ENCODE results near the gene PLPP3. TPM values are rescaled to one million over a fixed set of nuclear protein-coding genes. Genes with fewer than 3 reads are reported as not detected.

Gene PLPP3
- total RNA-seq, 1 donor from 2014 or later = 4.9 TPM

- no peak for TF ChIP-seq CTCF (IDR thresholded peaks at IDR 0.05; ENCODE audit: insufficient read depth, low read length, poor library complexity, severe bottlenecking)
- no peak for DNase-seq (ENCODE audit: low read depth)
- Histone ChIP-seq H3K27me3 (ENCODE audit: control insufficient read depth, insufficient read depth, low read length) (no peaks in the 10 kb centered on the region), H3K4me3 (ENCODE audit: low read depth, low read length) (no peak overlapping the region), H3K36me3 (ENCODE audit: control insufficient read depth, insufficient read depth, low read length) (no peaks in the 10 kb centered on the region)
Measured at GRCh38 chr1:56532350-56532683, 47.0 kb downstream of the PLPP3 start.

- no peak for TF ChIP-seq CTCF (IDR thresholded peaks at IDR 0.05; ENCODE audit: insufficient read depth, low read length, poor library complexity, severe bottlenecking)
- no peak for DNase-seq (ENCODE audit: low read depth)
Measured at GRCh38 chr1:56531624-56532349, 47.6 kb downstream of the PLPP3 start.

GRCh38 chr1:56529801-56530200 is 49.6 kb downstream of the PLPP3 start:
- DNase-seq (ENCODE audit: low read depth) = no peak
- Histone ChIP-seq H3K27me3 (ENCODE audit: control insufficient read depth, insufficient read depth, low read length) (no peaks in the 10 kb centered on the region), H3K4me3 (ENCODE audit: low read depth, low read length) (no peak overlapping the region), H3K36me3 (ENCODE audit: control insufficient read depth, insufficient read depth, low read length) (no peaks in the 10 kb centered on the region)
- no peak for TF ChIP-seq CTCF (IDR thresholded peaks at IDR 0.05; ENCODE audit: insufficient read depth, low read length, poor library complexity, severe bottlenecking)

More at GRCh38 chr1:56531624-56532349, 47.6 kb downstream of the PLPP3 start:
- no peaks in the 10 kb centered on the region for H3K27me3 ChIP-seq (ENCODE audit: control insufficient read depth, insufficient read depth, low read length)
- no peaks in the 10 kb centered on the region for H3K36me3 ChIP-seq (ENCODE audit: control insufficient read depth, insufficient read depth, low read length)
- no peak overlapping the region for H3K4me3 ChIP-seq (ENCODE audit: low read depth, low read length)

- Histone ChIP-seq H3K36me3 (ENCODE audit: control insufficient read depth, insufficient read depth, low read length) (no peaks in the 10 kb centered on the region), H3K27me3 (ENCODE audit: control insufficient read depth, insufficient read depth, low read length) (no peaks in the 10 kb centered on the region), H3K4me3 (ENCODE audit: low read depth, low read length) (no peak overlapping the region)
- DNase-seq (ENCODE audit: low read depth) = no peak
- TF ChIP-seq CTCF (IDR thresholded peaks at IDR 0.05; ENCODE audit: insufficient read depth, low read length, poor library complexity, severe bottlenecking) = no peak
Measured at GRCh38 chr1:56527548-56528302, 51.6 kb downstream of the PLPP3 start.

GRCh38 chr1:56526571-56527174 is 52.7 kb downstream of the PLPP3 start:
- no peak overlapping the region for H3K4me3 ChIP-seq (ENCODE audit: low read depth, low read length)
- no peak for DNase-seq (ENCODE audit: low read depth)
- no peaks in the 10 kb centered on the region for H3K36me3 ChIP-seq (ENCODE audit: control insufficient read depth, insufficient read depth, low read length)
- TF ChIP-seq CTCF (IDR thresholded peaks at IDR 0.05; ENCODE audit: insufficient read depth, low read length, poor library complexity, severe bottlenecking) = no peak
- H3K27me3 ChIP-seq (ENCODE audit: control insufficient read depth, insufficient read depth, low read length) = no peaks in the 10 kb centered on the region
